OCI-LY7 (cell line): ENCODE results near the gene CARD14. TPM values are rescaled to one million over a fixed set of nuclear protein-coding genes. Genes with fewer than 3 reads are reported as not detected.
"Not testable (repeated sequence)": the region's sequence is repeated elsewhere in the genome, so short reads cannot be mapped to it uniquely, and the experiment has no call there.

Experiments
- BruUV-seq: library from RNA; stranded (reverse); fragments of 400-500 nt; replicated peaks from 2 replicates; lab custom pipeline; 2021; lab: Mats Ljungman, UMichigan
- CTCF ChIA-PET: fragments of 300-600 bp; sonication (Branson Sonifier 250); formaldehyde crosslinking; loops from one replicate; lab custom pipeline; 2022; ENCODE audit warnings: antibody characterized with exemption; ENCODE audit not compliant: unreplicated experiment; lab: Charles Lee
- POLR2A ChIA-PET: fragments of 300-600 bp; sonication (Branson Sonifier 250); formaldehyde crosslinking; loops from one replicate; lab custom pipeline; 2022; ENCODE audit warnings: antibody characterized with exemption; lab: Charles Lee
- DNase-seq: peaks from one replicate; pipeline ENCODE4 v3.0.0-alpha.2; 2015; ENCODE audit warnings: low spot score
- H2AFZ ChIP-seq: fragments of 200-600 bp; sonication (generic), shearing (Covaris generic); 2 replicates; pipeline ENCODE4 v1.6.1; 2014; ENCODE audit warnings: mild to moderate bottlenecking, antibody characterized with exemption, low read length, moderate library complexity
- H3K27ac ChIP-seq: fragments of 200-600 bp; sonication (generic); 2 replicates; pipeline ENCODE4 v1.5.1; 2014; ENCODE audit warnings: mixed run types, low read depth, mild to moderate bottlenecking, moderate library complexity, low read length, inconsistent platforms; ENCODE audit not compliant: poor library complexity, severe bottlenecking
- H3K36me3 ChIP-seq: fragments of 200-600 bp; sonication (generic); 2 replicates; pipeline ENCODE4 v1.6.1; 2014; ENCODE audit warnings: mild to moderate bottlenecking, antibody characterized with exemption, low read length, moderate library complexity, mixed read lengths; ENCODE audit not compliant: insufficient read depth
- H3K4me1 ChIP-seq: fragments of 200-600 bp; sonication (generic); 2 replicates; pipeline ENCODE4 v1.5.1; 2014; ENCODE audit warnings: mild to moderate bottlenecking, low read length; ENCODE audit not compliant: insufficient read depth, poor library complexity, severe bottlenecking
- H3K4me2 ChIP-seq: fragments of 200-600 bp; sonication (generic); 2 replicates; pipeline ENCODE4 v1.6.1; 2014; ENCODE audit warnings: mild to moderate bottlenecking, low read length
- H3K4me3 ChIP-seq: fragments of 200-600 bp; sonication (generic); 2 replicates; pipeline ENCODE4 v1.5.1; 2014; ENCODE audit warnings: mild to moderate bottlenecking, low read depth, low read length; ENCODE audit not compliant: poor library complexity, severe bottlenecking
- H3K79me2 ChIP-seq: fragments of 200-600 bp; sonication (generic); 2 replicates; pipeline ENCODE4 v1.6.1; 2016; ENCODE audit warnings: low read depth, mild to moderate bottlenecking, low read length, moderate library complexity, mixed read lengths; ENCODE audit not compliant: insufficient read depth
- H3K9me2 ChIP-seq: fragments of 200-600 bp; sonication (generic); 2 replicates; pipeline ENCODE4 v1.6.1; 2016; ENCODE audit warnings: mild to moderate bottlenecking, low read length, mixed read lengths; ENCODE audit not compliant: insufficient read depth
- H3K9me3 ChIP-seq: fragments of 200-600 bp; sonication (generic); 2 replicates; pipeline ENCODE4 v1.6.1; 2014; ENCODE audit warnings: mild to moderate bottlenecking, mixed run types, low read length, mixed read lengths
- H4K20me1 ChIP-seq: fragments of 200-600 bp; sonication (generic); 2 replicates; pipeline ENCODE4 v1.6.1; 2014; ENCODE audit warnings: mild to moderate bottlenecking, antibody characterized with exemption, low read length, moderate library complexity, mixed read lengths; ENCODE audit not compliant: insufficient read depth
- EZH2phosphoT487 ChIP-seq: fragments of 200-600 bp; sonication (generic); IDR thresholded peaks from 2 replicates; pipeline ENCODE4 v1.6.1; 2018; ENCODE audit warnings: low read depth, borderline replicate concordance, mild to moderate bottlenecking, mixed run types, antibody characterized with exemption, low read length, moderate library complexity, mixed read lengths
- intact Hi-C: fragments of 100-400 bp; cut with micrococcal nuclease; formaldehyde crosslinking; loops from one replicate; pipeline ENCODE4 v1.10.0; 2022; ENCODE audit not compliant: unreplicated experiment
- total RNA-seq, 2 experiments: library from RNA; depleted of rRNA in 1 of 2; stranded (reverse); fragments of >200 nt in 1 of 2; shearing (Covaris generic) in 1 of 2; gene quantifications; 2 replicates each; pipeline ENCODE4 v1.2.3, GENCODE V29; 2014 to 2022
- TF ChIP-seq, protein P1 (sequence below): fragments of 200-600 bp; sonication (generic); conservative IDR thresholded peaks from 2 replicates; pipeline ENCODE4 v1.5.1; 2014; ENCODE audit warnings: mild to moderate bottlenecking, antibody characterized with exemption, low read length, moderate library complexity, mixed read lengths

CARD14 gene
- total RNA-seq, 2 experiments from 2014 or later = not detected

GRCh38 chr17:80198144-80198661 is 28.4 kb downstream of the CARD14 start:
- CTCF ChIA-PET = no interaction called here
- intact Hi-C loops = no loop called here
- Histone ChIP-seq H3K9me2 (no peaks in the 10 kb centered on the region), H2AFZ (no peak overlapping the region), H3K4me2 (no peak overlapping the region), H3K9me3 (no peaks in the 10 kb centered on the region), H4K20me1 (no peaks in the 10 kb centered on the region), H3K4me1 (no peaks in the 10 kb centered on the region), H3K36me3 (no peaks in the 10 kb centered on the region), H3K79me2 (no peaks in the 10 kb centered on the region), H3K27ac (no peak overlapping the region), H3K4me3 (no peak overlapping the region)
- BruUV-seq = no TSS peak
- no peak for DNase-seq
- TF ChIP-seq, protein P1, sequence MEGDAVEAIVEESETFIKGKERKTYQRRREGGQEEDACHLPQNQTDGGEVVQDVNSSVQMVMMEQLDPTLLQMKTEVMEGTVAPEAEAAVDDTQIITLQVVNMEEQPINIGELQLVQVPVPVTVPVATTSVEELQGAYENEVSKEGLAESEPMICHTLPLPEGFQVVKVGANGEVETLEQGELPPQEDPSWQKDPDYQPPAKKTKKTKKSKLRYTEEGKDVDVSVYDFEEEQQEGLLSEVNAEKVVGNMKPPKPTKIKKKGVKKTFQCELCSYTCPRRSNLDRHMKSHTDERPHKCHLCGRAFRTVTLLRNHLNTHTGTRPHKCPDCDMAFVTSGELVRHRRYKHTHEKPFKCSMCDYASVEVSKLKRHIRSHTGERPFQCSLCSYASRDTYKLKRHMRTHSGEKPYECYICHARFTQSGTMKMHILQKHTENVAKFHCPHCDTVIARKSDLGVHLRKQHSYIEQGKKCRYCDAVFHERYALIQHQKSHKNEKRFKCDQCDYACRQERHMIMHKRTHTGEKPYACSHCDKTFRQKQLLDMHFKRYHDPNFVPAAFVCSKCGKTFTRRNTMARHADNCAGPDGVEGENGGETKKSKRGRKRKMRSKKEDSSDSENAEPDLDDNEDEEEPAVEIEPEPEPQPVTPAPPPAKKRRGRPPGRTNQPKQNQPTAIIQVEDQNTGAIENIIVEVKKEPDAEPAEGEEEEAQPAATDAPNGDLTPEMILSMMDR = no peak
- no peak for TF ChIP-seq EZH2phosphoT487
- POLR2A ChIA-PET = no interaction called here

GRCh38 chr17:80199295-80199694 is 29.5 kb downstream of the CARD14 start:
- DNase-seq, H3K4me1 ChIP-seq, intact Hi-C loops, H2AFZ ChIP-seq, H3K27ac ChIP-seq, H3K9me2 ChIP-seq, BruUV-seq, H4K20me1 ChIP-seq, H3K9me3 ChIP-seq, H3K36me3 ChIP-seq, H3K4me3 ChIP-seq, CTCF ChIA-PET, H3K79me2 ChIP-seq, H3K4me2 ChIP-seq: not testable (repeated sequence)
- POLR2A ChIA-PET = interaction anchor here (0.6 kb wide), 1 partner anchor 53 kb away, joined by 5 read pairs; no protein-coding TSS in a partner anchor

DNA sequence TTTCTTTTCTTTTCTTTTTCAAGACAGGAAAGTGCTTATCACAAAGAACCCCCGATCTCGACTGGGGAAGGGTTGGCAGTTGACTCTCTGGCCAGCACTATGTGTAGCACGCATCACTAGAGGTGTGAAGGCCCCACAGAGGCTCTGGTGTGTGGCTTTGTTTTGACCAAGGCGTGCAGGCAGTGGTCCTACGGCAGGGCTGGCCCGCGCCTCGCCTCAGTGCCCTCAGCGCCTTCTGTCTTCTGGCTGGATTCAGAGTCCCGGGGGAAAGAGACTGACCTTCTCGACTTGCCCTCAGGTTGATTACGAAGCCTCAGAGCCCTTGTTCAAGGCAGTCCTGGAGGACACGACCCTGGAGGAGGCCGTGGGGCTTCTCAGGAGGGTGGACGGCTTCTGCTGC is 31.6 kb downstream of the CARD14 start:
- H3K9me3 ChIP-seq = no peaks in the 10 kb centered on the region
- POLR2A ChIA-PET = no interaction called here
- TF ChIP-seq, protein P1 = no peak
- no peak for TF ChIP-seq EZH2phosphoT487
- BruUV-seq = no TSS peak
- H3K9me2 ChIP-seq = no peaks in the 10 kb centered on the region
- H3K4me2 ChIP-seq = no peak overlapping the region
- intact Hi-C loops = no loop called here
- no peak overlapping the region for H2AFZ ChIP-seq
- H3K79me2 ChIP-seq = no peaks in the 10 kb centered on the region
- H3K4me3 ChIP-seq = no peak overlapping the region
- H3K4me1 ChIP-seq = no peaks in the 10 kb centered on the region
- H3K36me3 ChIP-seq = no peaks in the 10 kb centered on the region
- no peak for DNase-seq
- CTCF ChIA-PET = no interaction called here
- no peaks in the 10 kb centered on the region for H4K20me1 ChIP-seq
- no peak overlapping the region for H3K27ac ChIP-seq
